Osteocyte (in vitro differentiated cells): Measurements from ENCODE around the gene FNIP2. TPM values are rescaled to one million over a fixed set of nuclear protein-coding genes. Genes with fewer than 3 reads are reported as not detected.

Source experiments
- DNase-seq: peaks from one replicate; pipeline ENCODE4 v3.0.0; 2021; ENCODE audit warnings: mixed read lengths; ENCODE audit not compliant: unreplicated experiment; ENCODE audit errors: extremely low spot score
- H3K27ac Mint-ChIP-seq: one replicate; pipeline ENCODE4 v1.8.0; 2021; ENCODE audit warnings: mild to moderate bottlenecking, mixed read lengths; ENCODE audit not compliant: unreplicated experiment
- H3K27me3 Mint-ChIP-seq: one replicate; pipeline ENCODE4 v1.8.0; 2021; ENCODE audit warnings: mixed read lengths; ENCODE audit not compliant: unreplicated experiment
- H3K36me3 Mint-ChIP-seq: one replicate; pipeline ENCODE4 v1.8.0; 2021; ENCODE audit warnings: mixed read lengths; ENCODE audit not compliant: unreplicated experiment
- H3K4me1 Mint-ChIP-seq: one replicate; pipeline ENCODE4 v1.8.0; 2021; ENCODE audit warnings: mixed read lengths; ENCODE audit not compliant: unreplicated experiment
- H3K4me3 Mint-ChIP-seq: one replicate; pipeline ENCODE4 v1.8.0; 2021; ENCODE audit warnings: mild to moderate bottlenecking, moderate library complexity, mixed read lengths; ENCODE audit not compliant: unreplicated experiment
- H3K9me3 Mint-ChIP-seq: one replicate; pipeline ENCODE4 v1.8.0; 2021; ENCODE audit warnings: mixed read lengths; ENCODE audit not compliant: unreplicated experiment
- total RNA-seq: library from RNA; stranded (reverse); gene quantifications from 2 replicates; pipeline ENCODE4 v1.2.1, GENCODE V29; 2021
- TF ChIP-seq, protein P1 (sequence below): fragments of 200-600 bp; sonication (generic); IDR thresholded peaks from 2 replicates; pipeline ENCODE4 v1.5.0; 2021; ENCODE audit warnings: antibody characterized with exemption, mild to moderate bottlenecking, moderate library complexity

Gene FNIP2
- total RNA-seq, 1 donor from 2014 or later: 14.4 TPM

DNA sequence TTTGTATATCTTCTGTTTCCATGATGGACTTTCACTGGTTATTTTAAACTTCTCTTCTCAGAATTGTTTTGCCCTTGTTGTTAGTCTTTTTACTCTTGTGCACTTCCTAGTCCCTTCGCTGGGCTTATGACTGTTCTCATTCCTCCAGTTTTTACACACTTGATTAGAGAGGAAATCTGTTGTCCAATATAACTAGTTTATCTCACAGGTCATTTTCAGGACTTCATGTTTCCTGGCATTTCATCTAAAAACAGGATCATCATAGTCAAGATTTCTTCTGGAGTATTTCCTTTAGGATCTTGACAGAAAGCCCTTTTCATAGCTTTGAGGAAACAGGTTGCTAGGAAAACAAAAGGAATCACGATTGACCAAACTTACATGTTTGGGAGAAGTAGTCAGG is 3.0 kb downstream of the FNIP2 start:
- H3K27ac Mint-ChIP-seq: no peak overlapping the region
- H3K27me3 Mint-ChIP-seq: no peaks in the 10 kb centered on the region
- peaks cover 43% of the 10 kb centered on the region for H3K4me1 Mint-ChIP-seq
- TF ChIP-seq, protein P1, sequence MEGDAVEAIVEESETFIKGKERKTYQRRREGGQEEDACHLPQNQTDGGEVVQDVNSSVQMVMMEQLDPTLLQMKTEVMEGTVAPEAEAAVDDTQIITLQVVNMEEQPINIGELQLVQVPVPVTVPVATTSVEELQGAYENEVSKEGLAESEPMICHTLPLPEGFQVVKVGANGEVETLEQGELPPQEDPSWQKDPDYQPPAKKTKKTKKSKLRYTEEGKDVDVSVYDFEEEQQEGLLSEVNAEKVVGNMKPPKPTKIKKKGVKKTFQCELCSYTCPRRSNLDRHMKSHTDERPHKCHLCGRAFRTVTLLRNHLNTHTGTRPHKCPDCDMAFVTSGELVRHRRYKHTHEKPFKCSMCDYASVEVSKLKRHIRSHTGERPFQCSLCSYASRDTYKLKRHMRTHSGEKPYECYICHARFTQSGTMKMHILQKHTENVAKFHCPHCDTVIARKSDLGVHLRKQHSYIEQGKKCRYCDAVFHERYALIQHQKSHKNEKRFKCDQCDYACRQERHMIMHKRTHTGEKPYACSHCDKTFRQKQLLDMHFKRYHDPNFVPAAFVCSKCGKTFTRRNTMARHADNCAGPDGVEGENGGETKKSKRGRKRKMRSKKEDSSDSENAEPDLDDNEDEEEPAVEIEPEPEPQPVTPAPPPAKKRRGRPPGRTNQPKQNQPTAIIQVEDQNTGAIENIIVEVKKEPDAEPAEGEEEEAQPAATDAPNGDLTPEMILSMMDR: no peak
- DNase-seq: no peak
- no peak overlapping the region for H3K4me3 Mint-ChIP-seq
- no peaks in the 10 kb centered on the region for H3K36me3 Mint-ChIP-seq
- H3K9me3 Mint-ChIP-seq: no peaks in the 10 kb centered on the region

DNA sequence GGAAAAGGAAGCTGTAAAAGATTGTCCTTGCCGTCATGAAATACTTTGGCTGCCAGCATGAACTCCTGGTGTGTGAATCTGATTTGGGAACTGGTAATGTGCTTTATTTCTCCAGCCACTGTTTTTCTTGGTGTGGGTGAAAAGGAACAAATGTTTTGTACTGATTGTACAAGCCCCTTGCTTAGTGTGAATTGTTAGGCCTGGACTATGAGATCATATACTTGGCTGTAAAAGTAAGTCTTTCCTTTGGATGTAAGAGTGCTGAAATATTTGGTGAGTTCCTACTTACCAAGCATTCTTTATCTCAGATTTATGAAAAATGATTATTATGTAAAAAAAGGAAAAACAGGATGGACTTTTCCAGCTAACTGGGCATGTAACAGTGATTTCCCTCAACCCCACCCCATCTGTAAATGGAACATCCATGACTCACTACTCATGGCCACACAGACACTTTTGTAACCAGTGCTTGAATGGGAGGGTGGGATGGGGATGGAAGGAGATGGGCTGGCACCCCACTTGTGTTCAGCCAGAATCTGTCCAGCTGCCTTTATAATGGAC is 6.3 kb downstream of the FNIP2 start:
- H3K27me3 Mint-ChIP-seq: no peaks in the 10 kb centered on the region
- H3K27ac Mint-ChIP-seq: peak overlapping the region; percentile 89
- no peak overlapping the region for H3K4me3 Mint-ChIP-seq
- TF ChIP-seq, protein P1: no peak
- no peaks in the 10 kb centered on the region for H3K9me3 Mint-ChIP-seq
- no peaks in the 10 kb centered on the region for H3K36me3 Mint-ChIP-seq
- H3K4me1 Mint-ChIP-seq: peaks cover 38% of the 10 kb centered on the region
- no peak for DNase-seq

DNA sequence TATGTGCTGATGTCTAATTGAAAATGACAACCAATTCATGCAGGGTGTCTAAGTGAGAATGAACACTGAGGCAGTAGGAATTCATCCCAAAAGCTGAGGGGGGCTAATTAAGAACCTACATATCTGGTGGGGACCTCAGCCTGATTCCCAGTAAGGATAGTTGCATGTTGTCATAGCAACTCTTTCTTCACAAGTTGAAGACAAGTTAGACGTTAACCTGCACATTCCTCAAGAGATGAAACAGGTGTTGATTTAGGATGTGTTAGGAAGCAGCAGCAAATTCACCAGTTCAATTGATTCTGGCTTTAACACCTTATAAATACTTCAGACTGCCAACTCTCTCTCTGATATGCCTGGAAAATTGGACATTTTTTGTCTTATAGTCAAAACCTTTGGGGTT is 7.3 kb downstream of the FNIP2 start:
- H3K4me3 Mint-ChIP-seq: no peak overlapping the region
- H3K9me3 Mint-ChIP-seq: no peaks in the 10 kb centered on the region
- H3K27ac Mint-ChIP-seq: no peak overlapping the region
- H3K36me3 Mint-ChIP-seq: no peaks in the 10 kb centered on the region
- H3K4me1 Mint-ChIP-seq: peaks cover 28% of the 10 kb centered on the region
- no peak for DNase-seq
- TF ChIP-seq, protein P1: no peak
- H3K27me3 Mint-ChIP-seq: no peaks in the 10 kb centered on the region

DNA sequence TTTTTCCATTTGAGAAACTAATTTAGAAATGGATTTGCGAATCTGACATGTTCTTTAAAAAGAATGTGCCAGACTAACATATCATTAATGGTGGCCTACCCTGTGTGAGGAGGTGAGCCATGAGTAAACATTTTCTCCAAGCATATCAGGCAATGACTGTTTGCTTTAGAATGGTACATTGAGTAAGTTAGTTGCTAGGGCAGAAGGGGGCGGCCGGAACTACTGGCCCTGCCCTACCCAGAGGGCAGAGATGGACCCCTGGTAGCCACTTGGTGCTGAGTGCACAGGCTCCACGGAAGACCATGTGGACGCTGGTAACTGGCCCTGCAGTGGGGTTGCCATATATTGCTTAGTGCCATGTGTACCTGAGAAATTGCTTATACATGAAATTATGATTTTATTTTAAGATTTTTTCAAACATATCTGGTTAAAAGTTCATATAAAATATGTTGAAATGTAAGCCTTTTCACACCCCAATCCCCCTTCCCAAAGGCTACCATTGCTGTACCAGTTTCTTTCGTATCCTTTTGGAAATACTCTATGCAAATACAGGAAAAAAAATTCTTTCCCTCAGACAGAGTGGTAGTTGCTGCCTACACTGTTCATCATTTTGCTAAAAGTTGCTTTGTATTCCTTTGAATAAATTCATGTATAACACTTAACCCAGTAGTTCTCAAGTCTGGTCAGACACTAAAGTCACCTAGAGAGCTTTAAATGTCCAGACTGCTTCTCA is 8.8 kb downstream of the FNIP2 start:
- Mint-ChIP-seq H3K9me3 (no peaks in the 10 kb centered on the region), H3K27ac (no peak overlapping the region), H3K4me3 (no peak overlapping the region), H3K4me1 (peaks cover 34% of the 10 kb centered on the region), H3K36me3 (no peaks in the 10 kb centered on the region), H3K27me3 (no peaks in the 10 kb centered on the region)
- TF ChIP-seq, protein P1: no peak
- DNase-seq: no peak

DNA sequence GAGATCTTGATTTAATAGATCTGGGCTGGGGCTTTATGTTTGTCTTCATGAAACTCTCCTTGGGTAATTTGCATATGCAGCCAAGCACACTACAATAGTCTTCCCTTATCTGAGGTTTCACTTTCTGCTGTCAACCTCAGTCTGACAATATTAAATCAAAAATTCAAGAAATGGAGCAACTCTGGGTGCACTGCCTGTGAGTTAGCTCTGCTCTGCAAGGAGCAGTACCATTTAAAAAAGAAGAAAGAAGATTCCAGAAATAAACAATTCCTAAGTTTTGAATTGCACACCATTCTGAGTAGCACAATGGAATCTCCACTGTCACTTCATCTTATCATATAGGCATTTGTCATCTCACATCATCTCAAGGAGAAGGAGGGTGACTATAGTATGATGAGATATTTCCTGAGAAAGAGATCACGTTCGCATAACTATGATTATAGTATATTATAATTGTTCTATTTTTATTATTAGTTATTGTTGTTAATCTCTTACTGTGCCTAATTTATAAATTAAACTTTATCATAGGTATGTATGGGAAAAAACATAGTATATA is 9.4 kb downstream of the FNIP2 start:
- no peak for DNase-seq
- Mint-ChIP-seq H3K9me3 (no peaks in the 10 kb centered on the region), H3K4me3 (no peak overlapping the region), H3K27ac (no peak overlapping the region), H3K27me3 (no peaks in the 10 kb centered on the region), H3K4me1 (peaks cover 41% of the 10 kb centered on the region), H3K36me3 (no peaks in the 10 kb centered on the region)
- TF ChIP-seq, protein P1: no peak
